Breast epithelium (tissue), 4 donors: ENCODE measurements around the gene ADAMTS2. TPM values are rescaled to one million over a fixed set of nuclear protein-coding genes. Genes with fewer than 3 reads are reported as not detected.

Source experiments
- DNase-seq, 2 donors: peaks; one replicate each; pipeline ENCODE4 v3.0.0-alpha.2; 2019; ENCODE audit warnings: low spot score in 2 of 2
- H3K27ac ChIP-seq, 2 donors: fragments of 200-600 bp; sonication (generic) in 1 of 2; one replicate each; pipeline ENCODE4 v1.5.1; 2016 to 2019; ENCODE audit warnings: mild to moderate bottlenecking in 1 of 2
- H3K27me3 ChIP-seq, 2 donors: fragments of 200-600 bp; sonication (generic) in 1 of 2; one replicate each; pipeline versions ENCODE4 v1.5.1 to v1.6.0; 2017 to 2019; ENCODE audit warnings: control low read depth in 1 of 2, mild to moderate bottlenecking in 1 of 2
- H3K36me3 ChIP-seq: fragments of 200-600 bp; one replicate; pipeline ENCODE4 v1.5.1; 2019
- H3K4me1 ChIP-seq, 2 donors: fragments of 200-600 bp; sonication (generic); one replicate each; pipeline ENCODE4 v1.5.1; 2016 to 2019; ENCODE audit warnings: control low read depth in 1 of 2
- H3K4me3 ChIP-seq, 3 donors: fragments of 200-600 bp; sonication (generic); 1 replicate in 2 of 3; 2 replicates in 1 of 3; pipeline ENCODE4 v1.5.1; 2016 to 2019; ENCODE audit warnings: mild to moderate bottlenecking in 3 of 3, moderate library complexity in 2 of 3
- H3K9me3 ChIP-seq, 2 donors: fragments of 200-600 bp; sonication (generic) in 1 of 2; one replicate each; pipeline ENCODE4 v1.5.1; 2016 to 2019; ENCODE audit warnings: control low read depth in 1 of 2
- POLR2A ChIP-seq: fragments of 450-650 bp; IDR thresholded peaks from one replicate; pipeline ENCODE4 v1.6.1; 2016; ENCODE audit warnings: antibody characterized with exemption, mild to moderate bottlenecking, moderate library complexity
- POLR2AphosphoS5 ChIP-seq, 3 donors: sonication (generic); formaldehyde crosslinking; IDR thresholded peaks; one replicate each; pipeline ENCODE4 v1.6.1; 2017; ENCODE audit warnings: antibody characterized with exemption in 3 of 3
- intact Hi-C: fragments of 100-400 bp; cut with DNase I; formaldehyde crosslinking; loops from one replicate; pipeline ENCODE4 v1.15.1; 2023; ENCODE audit warnings: low total_unique reads
- total RNA-seq, 3 donors: library from RNA; depleted of rRNA; stranded (reverse); fragments of >200 nt; gene quantifications; one replicate each; pipeline ENCODE4 v1.1.0, GENCODE V29; 2016
- TF ChIP-seq, protein P1 (sequence below), 3 donors: fragments of 450-650 bp; IDR thresholded peaks; one replicate each; pipeline ENCODE4 v1.5.1; 2016 to 2017; ENCODE audit warnings: antibody characterized with exemption in 3 of 3, mild to moderate bottlenecking in 3 of 3, moderate library complexity in 3 of 3

ADAMTS2 gene
- total RNA-seq, 3 donors from 2014 or later = 11.3 to 51.8 (median 19.7) TPM

- no peak for TF ChIP-seq POLR2A
- no peak for TF ChIP-seq POLR2AphosphoS5 (IDR thresholded peaks at IDR 0.05)
- TF ChIP-seq, protein P1, sequence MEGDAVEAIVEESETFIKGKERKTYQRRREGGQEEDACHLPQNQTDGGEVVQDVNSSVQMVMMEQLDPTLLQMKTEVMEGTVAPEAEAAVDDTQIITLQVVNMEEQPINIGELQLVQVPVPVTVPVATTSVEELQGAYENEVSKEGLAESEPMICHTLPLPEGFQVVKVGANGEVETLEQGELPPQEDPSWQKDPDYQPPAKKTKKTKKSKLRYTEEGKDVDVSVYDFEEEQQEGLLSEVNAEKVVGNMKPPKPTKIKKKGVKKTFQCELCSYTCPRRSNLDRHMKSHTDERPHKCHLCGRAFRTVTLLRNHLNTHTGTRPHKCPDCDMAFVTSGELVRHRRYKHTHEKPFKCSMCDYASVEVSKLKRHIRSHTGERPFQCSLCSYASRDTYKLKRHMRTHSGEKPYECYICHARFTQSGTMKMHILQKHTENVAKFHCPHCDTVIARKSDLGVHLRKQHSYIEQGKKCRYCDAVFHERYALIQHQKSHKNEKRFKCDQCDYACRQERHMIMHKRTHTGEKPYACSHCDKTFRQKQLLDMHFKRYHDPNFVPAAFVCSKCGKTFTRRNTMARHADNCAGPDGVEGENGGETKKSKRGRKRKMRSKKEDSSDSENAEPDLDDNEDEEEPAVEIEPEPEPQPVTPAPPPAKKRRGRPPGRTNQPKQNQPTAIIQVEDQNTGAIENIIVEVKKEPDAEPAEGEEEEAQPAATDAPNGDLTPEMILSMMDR (IDR thresholded peaks at IDR 0.05) = no peak
- no peak overlapping the region for H3K27ac ChIP-seq
- peaks cover 15 to 30% of the 10 kb centered on the region in 2 donors for H3K9me3 ChIP-seq
- peak in 1 of 2 donors; percentile 30 for DNase-seq
- H3K4me1 ChIP-seq = no peaks in the 10 kb centered on the region
- H3K4me3 ChIP-seq = no peak overlapping the region
- intact Hi-C loops = no loop called here
- no peaks in the 10 kb centered on the region for H3K36me3 ChIP-seq
- H3K27me3 ChIP-seq = no peaks in the 10 kb centered on the region
These were observed 221.6 kb downstream of the ADAMTS2 start for GRCh38 chr5:179123491-179124272.

- intact Hi-C loops = no loop called here
These were observed 222.2 kb downstream of the ADAMTS2 start for GRCh38 chr5:179123109-179123426.

GRCh38 chr5:179122411-179123108 is 222.7 kb downstream of the ADAMTS2 start:
- DNase-seq = peak in 1 of 2 donors; percentile 19
- H3K27me3 ChIP-seq = no peaks in the 10 kb centered on the region
- no peak overlapping the region for H3K27ac ChIP-seq
- no peaks in the 10 kb centered on the region for H3K4me1 ChIP-seq
- intact Hi-C loops = no loop called here
- H3K36me3 ChIP-seq = no peaks in the 10 kb centered on the region
- no peak for TF ChIP-seq POLR2A
- TF ChIP-seq, protein P1 (IDR thresholded peaks at IDR 0.05) = no peak
- no peak for TF ChIP-seq POLR2AphosphoS5 (IDR thresholded peaks at IDR 0.05)
- H3K4me3 ChIP-seq = no peak overlapping the region
- peaks cover 15 to 34% of the 10 kb centered on the region in 2 donors for H3K9me3 ChIP-seq

More at GRCh38 chr5:179123109-179123426, 222.2 kb downstream of the ADAMTS2 start:
- no peaks in the 10 kb centered on the region for H3K36me3 ChIP-seq
- H3K9me3 ChIP-seq = peaks cover 15 to 30% of the 10 kb centered on the region in 2 donors
- no peak overlapping the region for H3K4me3 ChIP-seq
- H3K27ac ChIP-seq = no peak overlapping the region
- no peak for DNase-seq
- TF ChIP-seq POLR2A (no peak), POLR2AphosphoS5 (IDR thresholded peaks at IDR 0.05) (no peak)
- TF ChIP-seq, protein P1 (IDR thresholded peaks at IDR 0.05) = no peak
- H3K4me1 ChIP-seq = no peaks in the 10 kb centered on the region
- no peaks in the 10 kb centered on the region for H3K27me3 ChIP-seq

DNA sequence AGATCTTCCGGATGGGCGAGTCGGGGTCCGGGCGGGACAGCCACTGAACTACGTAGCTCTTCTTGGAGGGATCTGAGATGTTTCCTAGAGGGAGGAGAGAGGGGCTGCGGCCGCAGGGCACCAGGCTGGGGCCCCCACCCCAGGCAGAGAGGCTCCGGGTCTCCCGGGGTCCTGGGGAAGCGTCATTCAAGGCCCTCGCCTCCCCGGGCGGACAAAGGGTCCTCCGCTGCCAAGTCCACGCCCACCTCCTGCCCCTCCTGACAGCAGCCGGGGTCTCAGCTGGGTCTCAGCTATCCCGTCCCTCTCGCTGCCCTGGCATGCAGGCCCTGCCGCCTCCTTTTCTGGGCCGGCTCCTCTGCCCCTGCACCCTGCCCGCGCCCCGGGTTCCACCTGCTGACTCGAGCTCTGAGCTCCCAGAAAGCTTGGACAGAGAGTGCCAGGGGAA is 223.6 kb downstream of the ADAMTS2 start:
- no peaks in the 10 kb centered on the region for H3K36me3 ChIP-seq
- H3K4me3 ChIP-seq = no peak overlapping the region
- no peak for DNase-seq
- peaks cover 15 to 41% of the 10 kb centered on the region in 2 donors for H3K9me3 ChIP-seq
- TF ChIP-seq, protein P1 (IDR thresholded peaks at IDR 0.05) = no peak
- TF ChIP-seq POLR2AphosphoS5 (IDR thresholded peaks at IDR 0.05) = no peak
- TF ChIP-seq POLR2A = no peak
- H3K4me1 ChIP-seq = no peaks in the 10 kb centered on the region
- H3K27me3 ChIP-seq = no peaks in the 10 kb centered on the region
- intact Hi-C loops = no loop called here
- no peak overlapping the region for H3K27ac ChIP-seq
